K562 treated with DMSO at 1 percent for 24 hours (cell line): Measurements from ENCODE around the gene SCAF8. TPM values are rescaled to one million over a fixed set of nuclear protein-coding genes. Genes with fewer than 3 reads are reported as not detected.

Experiments
- total RNA-seq: library from RNA; unstranded; fragments of 300-600 nt; gene quantifications from 2 replicates; pipeline ENCODE4 v1.2.3, GENCODE V29; 2022; ENCODE audit warnings: low read depth; ENCODE audit not compliant: insufficient read depth

SCAF8 gene, protein sequence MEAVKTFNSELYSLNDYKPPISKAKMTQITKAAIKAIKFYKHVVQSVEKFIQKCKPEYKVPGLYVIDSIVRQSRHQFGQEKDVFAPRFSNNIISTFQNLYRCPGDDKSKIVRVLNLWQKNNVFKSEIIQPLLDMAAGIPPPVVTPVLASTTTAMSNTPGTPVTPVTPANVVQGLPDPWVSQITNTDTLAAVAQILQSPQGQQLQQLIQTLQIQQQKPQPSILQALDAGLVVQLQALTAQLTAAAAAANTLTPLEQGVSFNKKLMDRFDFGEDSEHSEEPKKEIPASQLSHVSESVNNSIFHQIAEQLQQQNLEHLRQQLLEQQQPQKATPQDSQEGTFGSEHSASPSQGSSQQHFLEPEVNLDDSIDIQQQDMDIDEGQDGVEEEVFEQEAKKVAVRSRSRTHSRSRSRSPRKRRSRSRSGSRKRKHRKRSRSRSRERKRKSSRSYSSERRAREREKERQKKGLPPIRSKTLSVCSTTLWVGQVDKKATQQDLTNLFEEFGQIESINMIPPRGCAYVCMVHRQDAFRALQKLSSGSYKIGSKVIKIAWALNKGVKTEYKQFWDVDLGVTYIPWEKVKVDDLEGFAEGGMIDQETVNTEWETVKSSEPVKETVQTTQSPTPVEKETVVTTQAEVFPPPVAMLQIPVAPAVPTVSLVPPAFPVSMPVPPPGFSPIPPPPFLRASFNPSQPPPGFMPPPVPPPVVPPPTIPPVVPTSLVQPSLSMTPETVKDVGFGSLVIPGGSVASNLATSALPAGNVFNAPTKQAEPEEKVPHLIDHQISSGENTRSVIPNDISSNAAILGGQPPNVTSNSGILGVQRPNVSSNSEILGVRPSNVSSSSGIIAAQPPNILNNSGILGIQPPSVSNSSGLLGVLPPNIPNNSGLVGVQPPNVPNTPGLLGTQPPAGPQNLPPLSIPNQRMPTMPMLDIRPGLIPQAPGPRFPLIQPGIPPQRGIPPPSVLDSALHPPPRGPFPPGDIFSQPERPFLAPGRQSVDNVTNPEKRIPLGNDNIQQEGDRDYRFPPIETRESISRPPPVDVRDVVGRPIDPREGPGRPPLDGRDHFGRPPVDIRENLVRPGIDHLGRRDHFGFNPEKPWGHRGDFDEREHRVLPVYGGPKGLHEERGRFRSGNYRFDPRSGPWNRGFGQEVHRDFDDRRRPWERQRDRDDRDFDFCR (N-terminal part only)
- total RNA-seq = 15.6 and 17.9 TPM in 2 replicates

DNA sequence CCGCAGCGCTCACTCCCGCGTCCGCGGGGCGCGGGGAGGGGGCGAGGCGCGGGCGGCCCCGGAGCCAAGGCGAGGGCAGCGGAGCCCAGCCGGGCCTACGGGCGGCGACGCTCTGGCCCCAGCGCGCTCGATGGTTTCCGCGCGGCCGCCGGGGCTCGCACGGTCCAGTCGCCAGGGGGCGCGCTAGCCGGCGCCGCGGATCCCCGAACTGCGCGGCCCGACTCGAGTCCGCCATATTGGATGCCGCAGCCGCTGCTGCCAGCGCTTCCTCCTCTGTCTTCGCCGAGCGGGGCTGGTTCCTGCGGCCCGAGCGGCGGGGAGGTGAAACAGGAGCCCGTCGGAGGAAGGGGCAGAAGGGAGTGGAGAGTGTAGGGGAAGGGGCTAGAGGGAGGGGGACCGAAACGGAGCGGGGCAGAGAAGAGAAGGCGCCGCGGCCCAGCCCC, at the start of gene SCAF8:
TSS of gene SCAF8 (plus strand) at position 234 of the 443 bp plus-strand sequence. CDS start 485 bp downstream, outside the sequence.

Other genes starting within 250 kb of the SCAF8 start
- 2.9 and 3.4 TPM in 2 replicates for gene CNKSR3, start 222.7 kb upstream of the SCAF8 start, total RNA-seq